HEK293T (cell line): Measurements from ENCODE around the gene NUP160.

ENCODE experiments used
- BHLHE40 ChIP-seq: fragments of 450-650 bp; IDR thresholded peaks from 2 replicates; pipeline ENCODE4 v1.6.1; 2016; ENCODE audit warnings: mild to moderate bottlenecking, moderate library complexity, borderline replicate concordance
- FOXK2 ChIP-seq: fragments of 450-650 bp; IDR thresholded peaks from 2 replicates; pipeline ENCODE4 v1.6.1; 2016; ENCODE audit warnings: mild to moderate bottlenecking
- NFRKB ChIP-seq: fragments of 450-650 bp; IDR thresholded peaks from 2 replicates; pipeline ENCODE4 v1.6.1; 2016; ENCODE audit warnings: mild to moderate bottlenecking, moderate library complexity

GRCh38 chr11:47797633-47798032, 50.5 kb downstream of the NUP160 start:
- TF ChIP-seq BHLHE40 = no peak
- TF ChIP-seq FOXK2 = no peak
- TF ChIP-seq NFRKB = no peak
